Measurements from ENCODE around the gene GRK3. TPM values are rescaled to one million over a fixed set of nuclear protein-coding genes. Genes with fewer than 3 reads are reported as not detected.
A peak's percentile ranks its signal among the peaks of the same experiment; 100 is the strongest.
"Not testable (repeated sequence)": the region's sequence is repeated elsewhere in the genome, so short reads cannot be mapped to it uniquely, and the experiment has no call there.

GRK3 gene
- polyA plus RNA-seq: under 1 TPM; 0.14 to 0.34 (median 0.24) TPM

DNA sequence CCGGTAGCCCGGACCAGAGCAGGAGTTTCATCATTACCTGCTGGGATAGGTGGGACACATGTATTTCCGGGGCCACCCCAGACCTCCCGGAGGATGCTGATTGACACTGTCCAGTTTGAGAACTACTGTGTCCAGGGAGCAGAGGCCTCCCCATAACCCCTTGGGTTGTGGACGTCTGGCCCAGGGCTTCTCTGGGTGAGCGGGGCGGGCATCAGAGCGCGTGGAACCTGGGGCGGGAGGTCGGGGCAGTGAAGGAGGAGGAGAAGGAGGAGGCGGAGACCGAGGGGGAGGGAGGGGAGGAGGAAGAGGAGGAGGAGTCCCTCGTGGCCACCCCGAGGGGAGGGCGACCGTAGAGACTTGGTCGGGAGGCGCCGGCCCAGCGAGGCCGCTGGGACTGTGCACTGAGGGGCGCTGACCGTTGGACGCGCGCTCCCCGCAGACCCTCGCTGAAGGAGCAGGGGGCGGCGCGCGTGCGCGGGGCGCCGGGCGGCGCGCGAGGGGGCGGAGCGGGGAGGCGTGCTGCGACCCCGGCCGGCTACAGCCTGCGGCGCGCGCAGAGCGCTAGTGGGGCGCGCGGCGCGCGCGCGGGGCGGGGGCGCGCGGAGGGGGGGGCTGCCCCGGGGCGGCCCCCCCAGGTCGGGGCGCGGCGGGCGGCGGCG is at the start of gene GRK3:
Gene GRK3, plus strand, starts transcription at position 356 of the 659 bp plus-strand sequence. CDS start 366 bp downstream, outside the sequence.
- H3K9me3 Mint-ChIP-seq: no peaks in the 10 kb centered on the region
- H3K4me3 Mint-ChIP-seq: peak within 1 kb of the TSS; percentile 86 to 98 (median 95)
- peak; percentile 22 to 38 (median 33) for DNase-seq
- peak within 1 kb of the TSS in 1 of 6 donors; percentile 63 for H3K27ac Mint-ChIP-seq
- H3K4me1 Mint-ChIP-seq: peaks cover 10 to 25% of the 10 kb centered on the region in 2 donors
- no peaks in the 10 kb centered on the region for H3K36me3 Mint-ChIP-seq
- H3K27me3 Mint-ChIP-seq (ENCODE audit: low read depth in 3 of 3): peaks cover 3 to 27% (median 5%) of the 10 kb centered on the region in 3 donors

DNA sequence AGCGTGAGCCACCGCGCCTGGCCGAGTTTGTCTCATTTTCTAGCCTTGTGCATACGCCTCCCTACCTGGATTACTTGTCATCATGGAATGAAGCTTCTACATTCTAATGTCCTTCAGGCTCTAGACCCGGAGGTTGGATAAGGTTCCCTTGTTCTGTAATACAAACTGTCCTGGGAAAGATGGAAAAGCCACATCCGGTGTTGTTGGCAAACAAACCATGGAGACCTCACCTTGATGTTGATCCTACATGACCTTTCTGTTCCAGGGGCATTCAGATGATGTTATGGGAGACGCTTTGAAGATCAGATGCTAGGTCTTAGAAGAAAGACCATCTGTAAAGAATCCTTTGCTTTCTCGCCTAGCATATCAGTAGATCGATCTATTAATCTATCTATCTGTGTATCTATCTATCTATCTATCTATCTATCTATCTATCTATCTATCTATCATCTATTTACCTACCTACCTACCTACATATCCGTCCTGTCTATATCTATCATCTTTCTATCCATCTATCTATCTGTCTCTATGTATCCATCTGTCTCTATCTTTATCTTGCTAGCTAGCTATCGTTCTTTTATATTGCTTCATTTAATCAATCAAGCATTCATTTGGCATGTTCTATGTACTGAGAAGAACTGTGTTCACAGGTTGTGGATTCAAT is 46.3 kb upstream of the GRK3 start:
- H3K27ac Mint-ChIP-seq: no peak overlapping the region

DNA sequence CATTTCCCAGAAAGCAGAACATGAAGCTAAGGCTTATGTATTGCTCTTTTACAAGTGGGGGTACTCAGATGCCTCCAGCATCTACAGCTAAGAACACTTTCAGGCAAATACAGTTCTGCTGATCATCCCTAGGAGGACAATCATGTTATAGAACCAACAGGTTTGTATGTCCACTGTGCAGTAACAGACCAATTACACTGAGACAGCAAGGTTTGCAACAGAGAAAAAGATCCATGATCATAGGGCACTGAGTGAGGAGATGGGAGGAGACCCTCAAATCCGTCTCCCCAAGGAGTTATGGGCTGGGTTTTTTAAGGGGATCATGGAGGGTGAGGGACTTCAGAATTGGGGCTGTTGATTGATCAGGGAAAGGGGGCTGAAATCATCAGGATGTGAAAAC is 39.1 kb upstream of the GRK3 start:
- Mint-ChIP-seq H3K27me3 (ENCODE audit: low read depth in 3 of 3) (peaks cover 0 to 5% (median 2%) of the 10 kb centered on the region in 3 donors), H3K36me3 (peaks cover 7 to 20% (median 16%) of the 10 kb centered on the region in 3 donors), H3K4me3 (no peak overlapping the region), H3K27ac (no peak overlapping the region), H3K9me3 (peaks cover 0 to 17% (median 8%) of the 10 kb centered on the region in 6 donors), H3K4me1 (no peaks in the 10 kb centered on the region)
- no peak for DNase-seq

More for the DNA sequence above, 46.3 kb upstream of the GRK3 start:
- H3K36me3 Mint-ChIP-seq: peaks cover 0 to 9% (median 9%) of the 10 kb centered on the region in 3 donors
- H3K27me3 Mint-ChIP-seq (ENCODE audit: low read depth in 3 of 3): no peaks in the 10 kb centered on the region
- no peak overlapping the region for H3K4me3 Mint-ChIP-seq
- DNase-seq: no peak
- peaks cover 0 to 3% (median 0%) of the 10 kb centered on the region in 6 donors for H3K9me3 Mint-ChIP-seq
- no peaks in the 10 kb centered on the region for H3K4me1 Mint-ChIP-seq

DNA sequence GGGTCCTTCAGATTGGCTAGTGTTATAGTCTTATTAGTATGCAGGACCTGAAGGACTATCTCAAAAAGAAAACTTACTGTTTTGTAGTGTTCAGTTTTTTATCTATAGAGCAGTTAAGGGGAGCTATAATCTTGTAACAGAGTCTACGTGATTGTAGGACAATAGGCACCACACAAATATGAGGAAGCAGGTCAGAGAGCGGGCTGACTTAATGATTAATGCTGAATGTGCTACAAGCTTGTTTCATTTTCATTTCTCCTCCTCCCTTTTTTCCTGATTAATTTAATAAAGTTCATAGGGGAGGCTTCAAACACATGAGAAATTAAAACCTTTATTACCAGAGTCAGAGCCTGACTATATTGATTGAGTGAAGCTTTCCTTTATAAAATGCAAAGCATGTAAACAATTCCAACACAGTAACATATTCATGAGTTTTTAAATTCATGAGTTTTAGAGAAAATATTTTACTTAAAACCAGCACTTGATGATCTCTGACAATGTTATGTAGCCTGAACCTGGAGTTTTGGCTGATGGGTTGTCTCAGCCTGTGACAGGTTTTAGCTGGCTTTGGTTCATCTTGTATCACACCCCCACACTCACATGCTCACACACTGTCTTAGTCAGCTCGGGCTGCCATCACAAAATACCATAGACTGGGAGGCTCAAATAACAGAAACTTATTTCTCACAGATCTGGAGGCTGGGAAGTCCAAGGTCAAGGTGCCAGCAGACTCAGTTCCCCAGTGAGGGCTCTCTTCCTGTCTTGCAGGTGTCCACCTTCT is 38.5 kb upstream of the GRK3 start:
- H3K4me1 Mint-ChIP-seq; DNase-seq; H3K27ac Mint-ChIP-seq; H3K4me3 Mint-ChIP-seq; H3K27me3 Mint-ChIP-seq (ENCODE audit: low read depth in 3 of 3): not testable (repeated sequence)
- peaks cover 0 to 17% (median 8%) of the 10 kb centered on the region in 6 donors for H3K9me3 Mint-ChIP-seq
- peaks cover 7 to 20% (median 19%) of the 10 kb centered on the region in 3 donors for H3K36me3 Mint-ChIP-seq

DNA sequence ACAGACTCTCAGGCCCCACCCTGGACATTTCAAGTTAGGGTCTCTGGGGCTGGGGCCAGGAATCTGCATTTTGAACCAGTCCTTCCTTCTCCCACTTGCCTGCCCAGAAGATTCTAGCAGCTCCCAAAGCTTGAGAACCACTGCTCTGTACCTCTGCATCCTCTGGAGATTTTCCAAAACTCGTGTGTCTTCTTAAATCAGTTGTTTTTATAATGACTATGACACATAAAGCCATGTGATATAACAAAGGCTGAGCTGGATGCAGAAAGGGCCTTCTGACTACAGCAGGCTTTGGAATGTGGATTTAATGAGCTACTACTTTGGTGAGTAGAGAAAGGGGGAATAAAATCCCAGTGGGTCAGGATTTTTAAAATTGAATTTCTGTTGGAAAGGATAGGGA is 37.5 kb upstream of the GRK3 start:
- Mint-ChIP-seq H3K9me3 (peaks cover 0 to 14% (median 8%) of the 10 kb centered on the region in 6 donors), H3K36me3 (peaks cover 7 to 13% (median 13%) of the 10 kb centered on the region in 3 donors)
- DNase-seq; H3K4me3 Mint-ChIP-seq; H3K27me3 Mint-ChIP-seq (ENCODE audit: low read depth in 3 of 3); H3K27ac Mint-ChIP-seq; H3K4me1 Mint-ChIP-seq: not testable (repeated sequence)

DNA sequence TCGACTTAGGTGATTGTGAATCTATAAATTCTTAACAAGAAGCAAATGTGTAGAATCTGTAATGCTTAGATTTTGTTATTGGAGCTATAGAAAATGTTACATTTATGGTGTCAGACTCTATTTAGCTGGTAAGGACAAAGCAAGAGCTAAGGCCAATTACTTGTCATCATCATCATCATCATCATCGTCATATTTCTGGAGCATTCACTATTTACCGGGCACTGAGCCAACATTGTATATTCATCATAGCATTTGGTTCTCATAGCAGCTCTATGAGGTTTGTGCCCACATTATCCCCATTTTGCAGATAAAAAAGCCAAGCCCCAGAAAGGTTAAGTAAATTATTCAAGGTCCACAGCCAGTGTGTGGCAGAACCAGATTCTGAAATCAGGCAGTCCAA is 36.4 kb upstream of the GRK3 start:
- H3K4me3 Mint-ChIP-seq; DNase-seq; H3K27ac Mint-ChIP-seq; H3K4me1 Mint-ChIP-seq; H3K27me3 Mint-ChIP-seq (ENCODE audit: low read depth in 3 of 3): not testable (repeated sequence)
- peaks cover 7 to 12% (median 12%) of the 10 kb centered on the region in 3 donors for H3K36me3 Mint-ChIP-seq
- peaks cover 0 to 14% (median 8%) of the 10 kb centered on the region in 6 donors for H3K9me3 Mint-ChIP-seq

DNA sequence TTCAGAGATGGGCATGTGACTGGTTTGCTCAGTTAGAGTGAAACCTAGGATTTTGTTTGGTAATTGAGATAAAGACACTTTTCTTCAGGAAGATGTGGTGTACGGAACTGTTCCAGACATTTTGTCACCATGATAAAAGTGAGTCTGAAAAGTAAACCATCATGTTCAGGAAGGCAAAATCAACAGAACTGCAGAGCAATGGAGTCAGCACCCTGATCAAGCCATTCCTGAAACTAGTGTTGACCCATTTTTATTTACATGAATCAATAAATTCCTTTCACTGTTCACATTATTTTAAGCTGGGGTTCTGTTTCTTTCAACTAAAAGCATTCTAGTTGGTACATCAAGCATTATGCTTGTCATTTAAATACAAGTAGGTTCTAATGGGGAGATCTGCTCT is 35.4 kb upstream of the GRK3 start:
- not testable (repeated sequence) for H3K4me3 Mint-ChIP-seq; H3K27ac Mint-ChIP-seq; H3K4me1 Mint-ChIP-seq; DNase-seq; H3K27me3 Mint-ChIP-seq (ENCODE audit: low read depth in 3 of 3)
- peaks cover 7 to 12% (median 12%) of the 10 kb centered on the region in 3 donors for H3K36me3 Mint-ChIP-seq
- H3K9me3 Mint-ChIP-seq: peaks cover 0 to 14% (median 8%) of the 10 kb centered on the region in 6 donors

DNA sequence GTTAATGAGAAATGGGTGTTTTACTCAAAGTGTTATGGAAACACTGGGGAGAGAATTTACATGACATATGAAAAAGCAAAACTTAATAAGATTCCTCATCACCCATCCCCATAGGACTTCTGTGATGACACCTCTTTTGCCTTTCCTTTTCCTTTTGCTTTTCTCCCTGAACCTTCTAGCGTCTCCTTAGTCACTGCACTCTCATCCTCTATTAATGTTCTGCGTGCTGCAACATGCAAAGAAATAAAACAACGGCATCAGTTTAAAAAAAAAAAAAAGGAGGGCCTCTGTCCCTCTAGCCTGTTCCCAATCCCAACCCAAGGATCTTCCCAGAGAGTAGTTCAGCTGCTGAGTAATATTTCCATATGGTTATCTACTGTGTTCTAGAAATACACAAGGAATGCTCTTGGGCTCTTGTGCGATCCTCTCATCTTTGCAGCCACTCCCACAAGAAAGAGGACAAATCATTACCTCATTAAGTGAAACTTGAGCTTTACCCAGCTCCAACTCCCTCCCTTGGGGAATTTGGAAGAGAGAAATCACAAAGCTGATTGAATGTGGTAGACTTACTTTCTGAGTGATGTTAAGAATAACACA is 34.8 kb upstream of the GRK3 start:
- not testable (repeated sequence) for H3K4me3 Mint-ChIP-seq; H3K27me3 Mint-ChIP-seq (ENCODE audit: low read depth in 3 of 3); H3K9me3 Mint-ChIP-seq; H3K4me1 Mint-ChIP-seq; DNase-seq; H3K27ac Mint-ChIP-seq
- H3K36me3 Mint-ChIP-seq: peaks cover 5 to 11% (median 9%) of the 10 kb centered on the region in 3 donors

DNA sequence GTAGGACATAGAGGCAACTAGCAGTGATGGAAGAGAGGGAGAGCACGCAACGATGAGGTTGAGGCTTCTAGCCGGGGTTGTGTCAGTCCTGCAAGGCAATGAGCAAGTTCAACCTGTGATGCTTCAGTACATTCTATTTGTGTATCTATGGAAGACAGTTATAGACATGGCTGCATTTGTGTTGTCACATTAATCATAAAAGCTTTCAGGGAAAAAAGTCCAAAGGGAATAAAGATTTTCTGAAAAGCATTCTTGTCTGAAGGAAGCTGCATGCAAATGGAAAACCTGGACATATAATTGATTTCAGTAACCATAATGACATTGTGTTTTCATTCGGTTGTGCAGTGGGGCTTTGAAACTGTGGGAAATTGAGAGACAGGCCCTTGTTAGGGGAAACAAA is 32.8 kb upstream of the GRK3 start:
- H3K36me3 Mint-ChIP-seq; H3K4me1 Mint-ChIP-seq; H3K27ac Mint-ChIP-seq; H3K27me3 Mint-ChIP-seq (ENCODE audit: low read depth in 3 of 3); H3K4me3 Mint-ChIP-seq; DNase-seq; H3K9me3 Mint-ChIP-seq: not testable (repeated sequence)

DNA sequence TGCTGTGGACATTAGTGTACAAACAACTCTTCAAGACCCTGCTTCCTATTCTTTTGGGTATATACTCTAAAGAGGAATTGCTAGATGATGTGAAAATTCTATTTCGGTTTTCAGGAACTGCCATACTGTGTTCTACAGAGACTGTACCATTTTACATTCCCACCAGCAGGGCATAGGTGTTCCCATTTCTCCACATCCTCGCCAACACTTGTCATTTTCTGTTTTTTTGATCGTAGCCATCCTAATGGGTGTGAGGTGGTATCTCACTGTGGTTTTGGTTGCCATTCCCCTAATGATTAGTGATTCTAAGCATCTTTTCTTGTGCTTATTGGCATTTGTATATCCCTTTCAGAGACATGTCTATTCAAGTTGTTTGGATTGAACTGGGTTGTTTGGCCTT is 29.8 kb upstream of the GRK3 start:
- peaks cover 0 to 4% (median 0%) of the 10 kb centered on the region in 3 donors for H3K36me3 Mint-ChIP-seq
- no peaks in the 10 kb centered on the region for H3K9me3 Mint-ChIP-seq
- DNase-seq: no peak
- no peaks in the 10 kb centered on the region for H3K4me1 Mint-ChIP-seq
- H3K27ac Mint-ChIP-seq: no peak overlapping the region
- H3K4me3 Mint-ChIP-seq: no peak overlapping the region
- H3K27me3 Mint-ChIP-seq (ENCODE audit: low read depth in 3 of 3): peaks cover 1 to 10% (median 3%) of the 10 kb centered on the region in 3 donors

DNA sequence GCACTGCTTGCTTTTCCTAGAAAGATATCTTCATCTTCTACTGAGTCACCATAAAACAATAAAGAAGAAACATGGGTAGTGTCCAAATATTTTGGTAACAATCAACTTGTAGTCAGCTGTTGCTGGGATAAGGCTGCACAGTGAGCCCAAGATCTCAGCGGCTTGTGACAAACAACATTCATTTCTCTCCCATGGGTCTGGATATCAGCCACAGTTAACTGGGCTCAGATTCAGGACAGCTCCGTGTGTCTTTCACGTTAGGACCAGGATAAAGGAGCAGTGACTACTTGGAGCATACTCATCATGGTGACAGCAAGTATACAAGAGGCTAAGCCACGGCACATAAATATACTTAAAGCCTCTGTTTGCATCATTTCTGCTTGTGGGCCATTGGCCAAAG is 27.9 kb upstream of the GRK3 start:
- Mint-ChIP-seq H3K4me3 (no peak overlapping the region), H3K4me1 (no peaks in the 10 kb centered on the region), H3K9me3 (no peaks in the 10 kb centered on the region), H3K27me3 (ENCODE audit: low read depth in 3 of 3) (peaks cover 0 to 10% (median 0%) of the 10 kb centered on the region in 3 donors), H3K36me3 (no peaks in the 10 kb centered on the region), H3K27ac (no peak overlapping the region)
- DNase-seq: no peak

DNA sequence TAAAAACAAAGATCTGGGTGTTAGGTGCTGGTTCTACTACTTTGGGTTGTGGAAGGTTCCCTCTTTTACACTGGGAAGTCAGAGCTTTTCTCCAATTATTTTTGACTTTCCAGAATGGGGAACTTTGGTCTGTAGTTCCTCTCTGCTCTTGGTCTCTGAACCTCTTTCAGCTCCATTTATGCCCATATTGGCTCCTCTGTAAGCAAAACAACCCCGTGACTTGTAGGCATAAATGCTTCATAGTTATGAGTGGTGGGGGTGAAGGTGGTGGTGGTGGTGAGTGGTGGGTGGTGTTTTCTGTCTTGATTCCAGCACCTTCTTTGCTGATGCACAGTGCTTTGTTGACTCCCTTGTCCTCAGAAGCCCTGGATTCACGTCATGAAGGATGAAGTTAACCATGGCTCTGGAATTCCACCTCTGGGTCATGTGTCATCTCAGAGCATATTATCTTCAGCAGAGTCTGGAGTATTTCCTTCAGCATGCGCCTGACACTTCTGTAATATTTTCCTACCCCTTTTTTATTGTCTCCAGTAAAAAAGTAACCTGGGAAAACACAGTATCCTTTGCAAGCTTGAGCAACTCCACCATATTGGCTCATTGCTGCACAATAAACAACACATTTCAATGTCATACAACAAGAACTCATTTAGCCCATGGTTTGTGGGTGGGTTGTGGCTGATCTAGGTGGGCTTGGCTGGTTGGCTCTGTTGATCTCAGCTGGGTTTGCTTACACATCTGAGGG is 24.1 kb upstream of the GRK3 start:
- peaks cover 0 to 13% (median 2%) of the 10 kb centered on the region in 3 donors for H3K27me3 Mint-ChIP-seq (ENCODE audit: low read depth in 3 of 3)
- no peak overlapping the region for H3K4me3 Mint-ChIP-seq
- no peak for DNase-seq
- H3K27ac Mint-ChIP-seq: no peak overlapping the region
- no peaks in the 10 kb centered on the region for H3K4me1 Mint-ChIP-seq
- H3K36me3 Mint-ChIP-seq: peaks cover 0 to 8% (median 3%) of the 10 kb centered on the region in 3 donors
- no peaks in the 10 kb centered on the region for H3K9me3 Mint-ChIP-seq
